H1 (cell line): ENCODE data around the gene ZNF776. TPM values are rescaled to one million over a fixed set of nuclear protein-coding genes. Genes with fewer than 3 reads are reported as not detected.

Source experiments
- CTCF ChIA-PET: fragments of 300-600 bp; sonication (Branson Sonifier 250); formaldehyde crosslinking; loops from one replicate; lab custom pipeline; 2021; ENCODE audit not compliant: partially characterized antibody; lab: Charles Lee
- POLR2A ChIA-PET: fragments of 300-600 bp; sonication (Branson Sonifier 250); formaldehyde crosslinking; loops from one replicate; lab custom pipeline; 2021; ENCODE audit warnings: inconsistent platforms; ENCODE audit not compliant: partially characterized antibody; lab: Charles Lee
- DNase-seq, 2 experiments: peaks; one replicate each; pipeline versions ENCODE4 v3.0.0 to v3.0.0-alpha.2; 2010 to 2022; ENCODE audit warnings: low spot score in 2 of 2, low read depth in 1 of 2, mixed read lengths in 1 of 2
- FAIRE-seq: peaks from 2 replicates; lab custom pipeline; 2011; peaks lifted over from hg19 to GRCh38; lab: Jason Lieb, UNC
- H2AFZ ChIP-seq: 2 replicates; pipeline ENCODE4 v1.8.1; 2012; ENCODE audit warnings: low read length, inconsistent platforms
- H2AK5ac ChIP-seq: 2 replicates; pipeline ENCODE4 v1.6.1; 2013; ENCODE audit warnings: low read depth, low read length
- H2BK120ac ChIP-seq: replicated peaks from 2 replicates; pipeline ENCODE3; 2013; ENCODE audit warnings: low read depth, low read length, inconsistent platforms
- H2BK12ac ChIP-seq: 2 replicates; pipeline ENCODE4 v1.6.1; 2013; ENCODE audit warnings: low read depth, low read length
- H2BK15ac ChIP-seq: 2 replicates; pipeline ENCODE4 v1.6.1; 2013; ENCODE audit warnings: low read length
- H2BK20ac ChIP-seq: 2 replicates; pipeline ENCODE4 v1.6.1; 2013; ENCODE audit warnings: low read length
- H2BK5ac ChIP-seq: 2 replicates; pipeline ENCODE4 v1.6.1; 2013; ENCODE audit warnings: low read depth, low read length
- H3K14ac ChIP-seq: 2 replicates; pipeline ENCODE4 v1.6.1; 2013; ENCODE audit warnings: inconsistent platforms; ENCODE audit not compliant: insufficient read length
- H3K18ac ChIP-seq: 2 replicates; pipeline ENCODE4 v1.6.1; 2013; ENCODE audit warnings: low read length; ENCODE audit errors: extremely low read depth
- H3K23ac ChIP-seq: 2 replicates; pipeline ENCODE4 v1.6.1; 2013; ENCODE audit warnings: inconsistent platforms; ENCODE audit not compliant: insufficient read length
- H3K23me2 ChIP-seq: 2 replicates; pipeline ENCODE4 v1.6.1; 2013; ENCODE audit warnings: low read depth, low read length
- H3K27ac ChIP-seq: 2 replicates; pipeline ENCODE4 v1.6.1; 2011; ENCODE audit warnings: low read depth, low read length, inconsistent platforms
- H3K27me3 ChIP-seq, 4 experiments: replicated peaks in 1 of 4; 1 replicate in 1 of 4; 2 replicates in 3 of 4; pipeline versions ENCODE4 v1.6.1 to v1.8.1; 2011 to 2013; ENCODE audit warnings: low read length in 3 of 4, mild to moderate bottlenecking in 3 of 4, inconsistent platforms in 2 of 4, mixed read lengths in 2 of 4, moderate library complexity in 1 of 4; ENCODE audit not compliant: control insufficient read depth in 3 of 4, insufficient read depth in 3 of 4; ENCODE audit errors: extremely low read depth in 1 of 4
- H3K36me3 ChIP-seq, 4 experiments: 2 replicates each; pipeline versions ENCODE4 v1.6.1 to v1.8.1; 2011 to 2013; ENCODE audit warnings: mild to moderate bottlenecking in 4 of 4, low read length in 3 of 4, moderate library complexity in 2 of 4, control low read depth in 1 of 4, inconsistent platforms in 1 of 4; ENCODE audit not compliant: insufficient read depth in 4 of 4, control insufficient read depth in 2 of 4
- H3K4ac ChIP-seq: replicated peaks from 2 replicates; pipeline ENCODE3; 2013; ENCODE audit warnings: low read length, low read depth, mixed read lengths, inconsistent platforms; ENCODE audit not compliant: insufficient read length
- H3K4me1 ChIP-seq, 4 experiments: replicated peaks in 1 of 4; 1 replicate in 1 of 4; 2 replicates in 3 of 4; pipeline versions ENCODE4 v1.6.1 to v1.8.1; 2011 to 2013; ENCODE audit warnings: low read length in 3 of 4, inconsistent platforms in 2 of 4, mixed read lengths in 1 of 4; ENCODE audit not compliant: insufficient read depth in 4 of 4, control insufficient read depth in 3 of 4
- H3K4me2 ChIP-seq, 2 experiments: 2 replicates each; pipeline versions ENCODE4 v1.6.1 to v1.8.1; 2011 to 2013; ENCODE audit warnings: low read depth in 2 of 2, low read length in 2 of 2, control low read depth in 1 of 2, inconsistent platforms in 1 of 2, mild to moderate bottlenecking in 1 of 2; ENCODE audit not compliant: insufficient read depth in 1 of 2
- H3K4me3 ChIP-seq, 4 experiments: fragments of 200-600, 300-600 bp in 1 of 4; sonication (generic), shearing (Covaris generic), sonication (Bioruptor Twin) in 1 of 4; 2 replicates each; pipeline versions ENCODE4 v1.5.1 to v1.8.1; 2011 to 2016; ENCODE audit warnings: low read length in 4 of 4, low read depth in 3 of 4, control low read depth in 2 of 4, inconsistent platforms in 2 of 4, mild to moderate bottlenecking in 2 of 4, mixed read lengths in 1 of 4, moderate library complexity in 1 of 4; ENCODE audit not compliant: insufficient read depth in 2 of 4; ENCODE audit errors: extremely low read depth in 1 of 4
- H3K56ac ChIP-seq: replicated peaks from 2 replicates; pipeline ENCODE3; 2013; ENCODE audit warnings: low read depth, mild to moderate bottlenecking, mixed read lengths, low read length, inconsistent platforms; ENCODE audit not compliant: insufficient read length
- H3K79me1 ChIP-seq: 2 replicates; pipeline ENCODE4 v1.6.1; 2013; ENCODE audit warnings: low read depth, low read length, control low read depth
- H3K79me2 ChIP-seq, 2 experiments: 2 replicates each; pipeline versions ENCODE4 v1.6.1 to v1.8.1; 2012 to 2013; ENCODE audit warnings: low read length in 2 of 2, mild to moderate bottlenecking in 2 of 2, inconsistent platforms in 1 of 2; ENCODE audit not compliant: insufficient read depth in 2 of 2, control insufficient read depth in 1 of 2
- H3K9ac ChIP-seq, 4 experiments: replicated peaks in 1 of 4; 1 replicate in 1 of 4; 2 replicates in 3 of 4; pipeline versions ENCODE4 v1.6.1 to v1.8.1; 2011 to 2013; ENCODE audit warnings: low read depth in 3 of 4, low read length in 3 of 4, control low read depth in 2 of 4, mild to moderate bottlenecking in 2 of 4, moderate library complexity in 2 of 4, inconsistent platforms in 1 of 4; ENCODE audit errors: extremely low read depth in 1 of 4
- H3K9me3 ChIP-seq, 2 experiments: 2 replicates each; pipeline versions ENCODE4 v1.6.1 to v1.8.1; 2012 to 2013; ENCODE audit warnings: mild to moderate bottlenecking in 2 of 2, moderate library complexity in 2 of 2, control low read depth in 1 of 2, inconsistent platforms in 1 of 2, low read depth in 1 of 2, low read length in 1 of 2, mixed read lengths in 1 of 2; ENCODE audit not compliant: insufficient read depth in 2 of 2
- H4K20me1 ChIP-seq, 2 experiments: replicated peaks in 1 of 2; 2 replicates each; pipeline versions ENCODE3 to v1.8.1; 2011 to 2013; ENCODE audit warnings: inconsistent platforms in 2 of 2, low read length in 2 of 2, mild to moderate bottlenecking in 1 of 2; ENCODE audit not compliant: insufficient read depth in 2 of 2, control insufficient read depth in 1 of 2
- H4K5ac ChIP-seq: 2 replicates; pipeline ENCODE4 v1.6.1; 2013; ENCODE audit warnings: low read length, low read depth, mixed read lengths, inconsistent platforms; ENCODE audit not compliant: insufficient read length
- H4K8ac ChIP-seq: 2 replicates; pipeline ENCODE4 v1.8.0; 2013; ENCODE audit warnings: mild to moderate bottlenecking, moderate library complexity, low read length, inconsistent platforms; ENCODE audit not compliant: insufficient read depth; ENCODE audit errors: extremely low read depth
- H4K91ac ChIP-seq: replicated peaks from 2 replicates; pipeline ENCODE3; 2013; ENCODE audit warnings: low read length, mixed read lengths, inconsistent platforms; ENCODE audit not compliant: insufficient read length
- EGR1 ChIP-seq: IDR thresholded peaks from 2 replicates; pipeline ENCODE4 v1.6.1; 2011; ENCODE audit warnings: low read depth, low read length, borderline replicate concordance
- GTF2F1 ChIP-seq: IDR thresholded peaks from 2 replicates; pipeline ENCODE4 v1.6.1; 2012; ENCODE audit warnings: low read depth, low read length, improper control_type of control experiment, borderline replicate concordance
- JUND ChIP-seq: IDR thresholded peaks from 2 replicates; pipeline ENCODE4 v1.6.1; 2011; ENCODE audit warnings: mild to moderate bottlenecking, improper control_type of control experiment, low read length
- PHF8 ChIP-seq: fragments of 200-600 bp; sonication (generic); conservative IDR thresholded peaks from 2 replicates; pipeline ENCODE4 v1.7.1; 2012; ENCODE audit warnings: low read depth, mild to moderate bottlenecking, inconsistent platforms, low read length, moderate library complexity
- POU5F1 ChIP-seq: IDR thresholded peaks from 2 replicates; pipeline ENCODE4 v1.6.1; 2011; ENCODE audit warnings: low read depth, mild to moderate bottlenecking, low read length, moderate library complexity
- RBBP5 ChIP-seq: IDR thresholded peaks from 2 replicates; pipeline ENCODE4 v1.7.1; 2012; ENCODE audit warnings: low read depth, mild to moderate bottlenecking, inconsistent platforms, low read length, moderate library complexity, borderline replicate concordance
- RFX5 ChIP-seq: IDR thresholded peaks from 2 replicates; pipeline ENCODE4 v1.6.1; 2011; ENCODE audit warnings: low read depth, low read length, improper control_type of control experiment, borderline replicate concordance
- TAF1 ChIP-seq: IDR thresholded peaks from 2 replicates; pipeline ENCODE4 v1.6.1; 2011; ENCODE audit warnings: mild to moderate bottlenecking, low read depth, low read length
- WGBS, 2 experiments: shearing (Covaris generic) in 1 of 2; methylation state at CpG; one replicate each; pipeline versions ENCODE4 v1.1.6 to v1.1.7; 2013 to 2015; ENCODE audit warnings: low lambda C conversion rate in 2 of 2, mixed read lengths in 2 of 2, inconsistent platforms in 1 of 2, low coverage in 1 of 2, missing lambda C conversion rate in 1 of 2; ENCODE audit not compliant: insufficient replicate concordance in 2 of 2, insufficient coverage in 1 of 2, insufficient read length in 1 of 2; ENCODE audit errors: extremely low coverage in 1 of 2, missing lambda C conversion rate in 1 of 2; 5-methylcytosine and 5-hydroxymethylcytosine counted together
- polyA plus RNA-seq, 7 experiments: library from polyadenylated mRNA; depleted of rRNA in 3 of 7; stranded (reverse) in 5 of 7; unstranded in 2 of 7; fragments of >200 nt in 5 of 7; fragments of 200-250 nt in 2 of 7; gene quantifications; 1 replicate in 5 of 7; 2 replicates in 1 of 7; 4 replicates in 1 of 7; pipeline versions ENCODE4 v1.2.1 to v1.2.3, GENCODE V29; 2011 to 2013; ENCODE audit warnings: missing spikeins in 2 of 7, mixed read lengths in 2 of 7
- total RNA-seq: library from RNA; stranded (reverse); fragmentation: NEBNext Ultra II Directional; extraction: Animal tissue kit (Norgen Biotek cat#: 25700); gene quantifications from 2 replicates; pipeline ENCODE4 v1.2.1, GENCODE V29; 2021

Gene ZNF776
- total and polyA plus RNA-seq, 2 of the 8 experiments (the other 6 are each of a cell fraction or from before 2014, with no cell fraction given) = 7.8 to 20.5 TPM

GRCh38 chr19:57769345-57770131 is 22.9 kb downstream of the ZNF776 start, which contains the start of gene ZNF586:
ZNF586 (plus strand) TSS chr19:57769676; CDS start chr19:57769843, 167 bp downstream.
- Histone ChIP-seq H2BK20ac (no peak within 1 kb of the TSS), H2BK120ac (no peak within 1 kb of the TSS), H3K9ac (peak within 1 kb of the TSS; percentile 55 to 82 (median 68)), H3K79me1 (peaks cover 4% of the 10 kb centered on the region; the same call in 1 of the 2 replicates), H3K18ac (0 out of 2 replicates have a peak within 1 kb of the TSS, but pooled peaks have one; percentile 38), H4K8ac (peak within 1 kb of the TSS; percentile 95; the same call in 1 of the 2 replicates), H3K27ac (peak within 1 kb of the TSS; percentile 62), H3K36me3 (peaks cover 0 to 2% (median 0%) of the 10 kb centered on the region in 4 experiments; a peak in 1 of 8 replicates), H3K14ac (no peak within 1 kb of the TSS), H3K4me3 (peak within 1 kb of the TSS; percentile 68 to 91 (median 81)), H4K91ac (no peak within 1 kb of the TSS), H3K23ac (no peak within 1 kb of the TSS), H3K9me3 (no peaks in the 10 kb centered on the region), H3K79me2 (peaks cover 19 to 37% of the 10 kb centered on the region in 2 experiments), H2BK5ac (peak within 1 kb of the TSS; percentile 79), H3K23me2 (no peaks in the 10 kb centered on the region), H3K4me1 (peaks cover 0 to 5% (median 0%) of the 10 kb centered on the region in 4 experiments; a peak in 3 of 7 replicates), H3K4ac (peak within 1 kb of the TSS; percentile 94), H2BK15ac (no peak within 1 kb of the TSS), H4K20me1 (peaks cover 3 to 9% of the 10 kb centered on the region in 2 experiments), H3K4me2 (peak within 1 kb of the TSS; percentile 63 to 84), H3K27me3 (no peaks in the 10 kb centered on the region), H2AFZ (peak within 1 kb of the TSS; percentile 81; the same call in 1 of the 2 replicates), H4K5ac (peak within 1 kb of the TSS; percentile 57), H2BK12ac (no peak within 1 kb of the TSS), H2AK5ac (no peak within 1 kb of the TSS), H3K56ac (no peak within 1 kb of the TSS)
- WGBS, 2 experiments = 4% methylated on average over 49 of the region's 61 CpGs; no CpG with 5 or more reads in 1 of the 2 experiments
- DNase-seq (peak; percentile 89), FAIRE-seq (peak; percentile 80)
- ChIA-PET POLR2A (interaction anchor here (0.7 to 3.2 kb wide), 11 partner anchors 9 to 98 kb away, joined by 3 to 17 read pairs (median 5); partner anchors contain the start of genes ZNF552, ZNF587B and ZNF671), CTCF (no interaction called here)
- no peak for TF ChIP-seq POU5F1
- TF ChIP-seq EGR1 = no peak
- no peak for TF ChIP-seq JUND
- TF ChIP-seq TAF1 = peak; percentile 75
- TF ChIP-seq GTF2F1 = no peak
- TF ChIP-seq RBBP5 = peak; percentile 67; the same call in 1 of the 2 replicates
- TF ChIP-seq RFX5 = no peak
- TF ChIP-seq PHF8 = peak; percentile 46; the same call in 1 of the 2 replicates
